ENCODE data around the gene CHAMP1.

CHAMP1 gene

GRCh38 chr13:114314074-114314912 is at the start of gene CHAMP1:
CHAMP1 (plus strand) TSS chr13:114314503; CDS start chr13:114323843, 9,340 bp downstream.
- peak; percentile 75 for TF ChIP-seq POLR2AphosphoS5 (IDR thresholded peaks at IDR 0.05; ENCODE audit: borderline replicate concordance, low read depth, low read length)
- no peak for TF ChIP-seq EZH2 (IDR thresholded peaks at IDR 0.05)
- TF ChIP-seq FOXP2 (optimal IDR thresholded peaks at IDR 0.05; ENCODE audit: control extremely low read depth, extremely low read length, insufficient read depth) = no peak
- H3K9ac ChIP-seq (ENCODE audit: insufficient read length) = peak within 1 kb of the TSS; percentile 98

GRCh38 chr13:114264886-114265611 is 49.3 kb upstream of the CHAMP1 start:
- TF ChIP-seq FOXP2 (optimal IDR thresholded peaks at IDR 0.05; ENCODE audit: control extremely low read depth, extremely low read length, insufficient read depth) (no peak), EZH2 (IDR thresholded peaks at IDR 0.05) (no peak), POLR2AphosphoS5 (IDR thresholded peaks at IDR 0.05; ENCODE audit: borderline replicate concordance, low read depth, low read length) (no peak)

More at GRCh38 chr13:114314074-114314912, at the start of gene CHAMP1:
- H3K27ac ChIP-seq = peak within 1 kb of the TSS; percentile 87
- peak; percentile 51 for DNase-seq (ENCODE audit: low read depth, low spot score)
- H3K9me3 ChIP-seq (ENCODE audit: low read depth, low read length) = no peaks in the 10 kb centered on the region
- H3K4me3 ChIP-seq = peak within 1 kb of the TSS; percentile 89
- peaks cover 18% of the 10 kb centered on the region for H3K36me3 ChIP-seq (ENCODE audit: insufficient read depth, low read length)

GRCh38 chr13:114266241-114266640 is 48.1 kb upstream of the CHAMP1 start:
- Histone ChIP-seq H3K27ac (no peak overlapping the region), H3K36me3 (ENCODE audit: insufficient read depth, low read length) (peaks cover 86% of the 10 kb centered on the region), H3K4me3 (no peak overlapping the region), H3K9me3 (ENCODE audit: low read depth, low read length) (no peaks in the 10 kb centered on the region), H3K9ac (ENCODE audit: insufficient read length) (no peak overlapping the region)
- TF ChIP-seq FOXP2 (optimal IDR thresholded peaks at IDR 0.05; ENCODE audit: control extremely low read depth, extremely low read length, insufficient read depth) = no peak
- no peak for TF ChIP-seq POLR2AphosphoS5 (IDR thresholded peaks at IDR 0.05; ENCODE audit: borderline replicate concordance, low read depth, low read length)
- TF ChIP-seq EZH2 (IDR thresholded peaks at IDR 0.05) = no peak
- no peak for DNase-seq (ENCODE audit: low read depth, low spot score)

More at GRCh38 chr13:114264886-114265611, 49.3 kb upstream of the CHAMP1 start:
- Histone ChIP-seq H3K27ac (no peak overlapping the region), H3K9me3 (ENCODE audit: low read depth, low read length) (no peaks in the 10 kb centered on the region), H3K4me3 (no peak overlapping the region), H3K9ac (ENCODE audit: insufficient read length) (no peak overlapping the region), H3K36me3 (ENCODE audit: insufficient read depth, low read length) (peaks cover 92% of the 10 kb centered on the region)
- DNase-seq (ENCODE audit: low read depth, low spot score) = no peak

GRCh38 chr13:114268344-114269280 is 45.7 kb upstream of the CHAMP1 start:
- Histone ChIP-seq H3K4me3 (no peak overlapping the region), H3K27ac (peak overlapping the region; percentile 44; the same call in 1 of the 2 replicates), H3K9me3 (ENCODE audit: low read depth, low read length) (no peaks in the 10 kb centered on the region), H3K9ac (ENCODE audit: insufficient read length) (no peak overlapping the region), H3K36me3 (ENCODE audit: insufficient read depth, low read length) (peaks cover 78% of the 10 kb centered on the region)
- TF ChIP-seq FOXP2 (optimal IDR thresholded peaks at IDR 0.05; ENCODE audit: control extremely low read depth, extremely low read length, insufficient read depth) (no peak), EZH2 (IDR thresholded peaks at IDR 0.05) (no peak), POLR2AphosphoS5 (IDR thresholded peaks at IDR 0.05; ENCODE audit: borderline replicate concordance, low read depth, low read length) (no peak)
- DNase-seq (ENCODE audit: low read depth, low spot score) = no peak

- no peak for DNase-seq (ENCODE audit: low read depth, low spot score)
- no peak for TF ChIP-seq POLR2AphosphoS5 (IDR thresholded peaks at IDR 0.05; ENCODE audit: borderline replicate concordance, low read depth, low read length)
- H3K36me3 ChIP-seq (ENCODE audit: insufficient read depth, low read length) = peaks cover 78% of the 10 kb centered on the region
Observed at GRCh38 chr13:114269281-114269770, 45.0 kb upstream of the CHAMP1 start.

GRCh38 chr13:114272977-114273376 is 41.3 kb upstream of the CHAMP1 start:
- DNase-seq (ENCODE audit: low read depth, low spot score) = no peak
- Histone ChIP-seq H3K36me3 (ENCODE audit: insufficient read depth, low read length) (peaks cover 60% of the 10 kb centered on the region), H3K9ac (ENCODE audit: insufficient read length) (no peak overlapping the region), H3K9me3 (ENCODE audit: low read depth, low read length) (no peaks in the 10 kb centered on the region), H3K4me3 (no peak overlapping the region), H3K27ac (no peak overlapping the region)
- TF ChIP-seq FOXP2 (optimal IDR thresholded peaks at IDR 0.05; ENCODE audit: control extremely low read depth, extremely low read length, insufficient read depth) (no peak), POLR2AphosphoS5 (IDR thresholded peaks at IDR 0.05; ENCODE audit: borderline replicate concordance, low read depth, low read length) (no peak), EZH2 (IDR thresholded peaks at IDR 0.05) (no peak)

More at GRCh38 chr13:114269281-114269770, 45.0 kb upstream of the CHAMP1 start:
- H3K9ac ChIP-seq (ENCODE audit: insufficient read length) = no peak overlapping the region
- no peaks in the 10 kb centered on the region for H3K9me3 ChIP-seq (ENCODE audit: low read depth, low read length)
- no peak overlapping the region for H3K27ac ChIP-seq
- H3K4me3 ChIP-seq = no peak overlapping the region

GRCh38 chr13:114275304-114275703 is 39.0 kb upstream of the CHAMP1 start:
- Histone ChIP-seq H3K9ac (ENCODE audit: insufficient read length) (no peak overlapping the region), H3K36me3 (ENCODE audit: insufficient read depth, low read length) (peaks cover 38% of the 10 kb centered on the region)
- no peak for TF ChIP-seq FOXP2 (optimal IDR thresholded peaks at IDR 0.05; ENCODE audit: control extremely low read depth, extremely low read length, insufficient read depth)
- TF ChIP-seq POLR2AphosphoS5 (IDR thresholded peaks at IDR 0.05; ENCODE audit: borderline replicate concordance, low read depth, low read length) = no peak
- TF ChIP-seq EZH2 (IDR thresholded peaks at IDR 0.05) = no peak

More at GRCh38 chr13:114275304-114275703, 39.0 kb upstream of the CHAMP1 start:
- Histone ChIP-seq H3K27ac (no peak overlapping the region), H3K9me3 (ENCODE audit: low read depth, low read length) (no peaks in the 10 kb centered on the region), H3K4me3 (no peak overlapping the region)
- no peak for DNase-seq (ENCODE audit: low read depth, low spot score)
